Activated CD4-positive, CD25-positive, alpha-beta regulatory T cell treated with anti-CD3 and anti-CD28 coated beads, Interleukin-2, amount 50 U/mL, for 16 hours (primary cell): ENCODE measurements around the gene OVAAL.

ENCODE experiments used
- DNase-seq: peaks from one replicate; pipeline ENCODE4 v3.0.0-alpha.2; 2020; ENCODE audit warnings: low read depth, low spot score

The OVAAL gene

GRCh38 chr1:180571060-180571831 lies 12.5 kb downstream of the OVAAL start:
- no peak for DNase-seq

DNA sequence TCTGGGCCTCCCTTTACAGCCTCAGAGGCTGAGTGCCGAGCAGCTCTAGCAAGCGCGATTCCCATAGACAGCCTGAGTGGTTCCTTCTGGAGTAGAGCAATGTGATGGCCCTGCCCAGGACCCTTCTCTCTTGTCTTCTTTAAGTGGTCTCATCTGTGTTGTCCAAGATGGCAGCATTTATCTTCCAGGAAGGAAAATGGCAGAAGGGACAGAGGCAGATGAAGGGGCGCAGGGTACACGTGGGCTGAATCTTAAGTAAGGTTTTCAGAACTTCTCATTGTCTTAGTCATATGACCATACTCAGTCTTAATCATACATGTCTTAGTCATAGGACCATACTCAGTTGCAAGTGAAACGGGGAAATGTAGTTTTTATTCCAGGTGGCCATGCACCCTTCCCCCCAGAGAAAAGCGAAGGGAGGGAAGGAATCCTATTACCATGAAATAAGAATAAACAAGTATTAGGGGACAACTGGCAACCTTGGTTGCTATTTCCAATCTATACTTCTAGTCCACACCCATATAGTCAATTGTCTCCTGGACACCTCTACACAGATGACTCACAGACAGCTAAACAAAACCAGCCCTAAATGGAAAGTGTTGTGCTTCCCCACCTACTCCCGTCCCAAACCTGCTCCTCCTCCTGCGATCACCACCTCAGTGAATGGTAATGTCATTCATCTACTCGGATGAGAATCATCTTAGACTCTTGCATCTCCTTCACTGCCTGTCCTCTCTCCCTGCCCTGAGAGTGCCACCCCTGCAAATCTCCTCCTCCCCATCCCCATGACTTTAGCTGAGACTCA lies 13.3 kb downstream of the OVAAL start:
- no peak for DNase-seq

DNA sequence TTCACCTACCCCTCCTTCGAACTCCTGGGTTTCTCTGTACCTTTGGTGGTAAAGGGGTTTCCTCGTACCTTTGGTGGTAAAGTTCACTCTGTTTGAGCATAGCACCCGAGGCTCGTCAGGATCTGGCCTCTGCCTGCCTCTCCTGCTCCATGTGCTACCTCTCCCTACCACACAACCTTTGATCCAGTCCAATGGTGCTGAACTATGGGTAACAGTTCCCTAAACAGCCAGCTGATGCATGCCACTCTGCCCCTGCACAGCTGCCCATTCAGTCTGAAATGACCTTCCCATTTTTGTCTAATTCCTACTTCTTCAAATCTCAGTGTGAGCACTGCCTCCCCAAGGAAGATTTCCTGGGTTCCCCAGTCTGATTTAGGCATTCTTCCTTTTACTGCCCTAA lies 14.0 kb downstream of the OVAAL start:
- DNase-seq = no peak

- no peak for DNase-seq
Observed at GRCh38 chr1:180574031-180574713, 15.4 kb downstream of the OVAAL start.

GRCh38 chr1:180577361-180577760 lies 18.6 kb downstream of the OVAAL start:
- no peak for DNase-seq

GRCh38 chr1:180579961-180580611 lies 21.3 kb downstream of the OVAAL start:
- no peak for DNase-seq

- DNase-seq = no peak
Observed at GRCh38 chr1:180581635-180582039, 22.9 kb downstream of the OVAAL start.

DNA sequence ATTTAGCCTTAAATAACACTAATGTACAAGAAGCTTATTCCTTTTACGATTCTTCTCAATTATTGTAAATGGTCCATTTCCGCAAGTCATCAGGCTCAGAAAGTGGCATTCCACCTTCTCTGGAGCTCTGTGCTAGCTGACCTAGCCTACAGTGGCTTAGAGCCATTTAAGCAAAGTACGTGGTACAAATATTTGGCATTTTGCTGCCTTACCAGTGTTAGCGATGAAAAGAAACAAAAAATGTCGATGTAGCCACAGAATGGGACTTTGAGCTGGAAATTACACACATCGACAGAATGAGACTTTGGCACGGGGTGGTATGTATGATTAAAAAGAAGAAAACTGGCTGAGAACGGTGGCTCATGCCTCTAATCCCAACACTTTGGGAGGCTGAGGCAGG lies 26.1 kb downstream of the OVAAL start:
- no peak for DNase-seq

- DNase-seq = no peak
Observed at GRCh38 chr1:180585994-180586359, 27.2 kb downstream of the OVAAL start.

DNA sequence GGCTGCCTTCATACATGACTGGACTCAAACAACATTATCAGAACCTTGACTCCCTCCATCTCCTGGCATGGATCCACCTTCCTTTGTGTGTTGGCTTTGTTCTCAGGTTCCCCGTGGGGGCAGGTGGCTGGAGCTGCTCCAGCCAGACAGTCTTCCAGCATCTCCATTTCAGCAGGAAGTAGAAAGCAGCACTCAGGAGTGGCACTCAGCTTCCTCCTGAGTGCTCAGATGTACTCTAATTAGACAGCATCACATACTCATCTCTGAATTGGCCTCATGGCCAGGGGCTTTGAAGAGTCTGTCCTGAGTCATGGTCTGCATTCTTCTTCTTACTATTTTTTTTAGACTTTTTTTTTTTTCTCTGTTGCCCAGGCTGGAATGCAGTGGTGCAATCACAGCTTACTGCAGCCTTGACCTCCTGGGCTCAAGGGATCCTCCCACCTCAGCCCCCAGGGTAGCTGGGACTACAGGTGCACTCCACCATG lies 27.9 kb downstream of the OVAAL start:
- DNase-seq = no peak

DNA sequence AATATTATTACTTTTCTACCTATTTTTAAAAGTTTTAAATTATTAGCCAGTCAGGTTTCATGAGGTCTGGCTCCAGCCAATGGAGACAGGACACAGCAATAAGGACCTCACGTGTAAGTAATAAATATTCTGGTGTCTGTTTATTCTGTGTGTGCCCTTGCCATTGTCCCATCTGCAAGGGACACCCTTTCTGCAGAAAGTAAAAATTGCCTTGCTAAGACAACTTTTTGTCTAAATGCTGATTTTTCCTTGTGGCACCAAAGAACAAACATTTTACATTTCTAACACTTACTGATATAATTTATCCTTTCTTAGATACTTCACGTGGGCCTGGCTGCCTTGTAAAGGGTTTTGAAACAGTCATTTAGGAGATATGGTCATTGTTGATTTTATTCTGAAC lies 29.4 kb downstream of the OVAAL start:
- no peak for DNase-seq

GRCh38 chr1:180590889-180591288 lies 32.1 kb downstream of the OVAAL start:
- DNase-seq = no peak

DNA sequence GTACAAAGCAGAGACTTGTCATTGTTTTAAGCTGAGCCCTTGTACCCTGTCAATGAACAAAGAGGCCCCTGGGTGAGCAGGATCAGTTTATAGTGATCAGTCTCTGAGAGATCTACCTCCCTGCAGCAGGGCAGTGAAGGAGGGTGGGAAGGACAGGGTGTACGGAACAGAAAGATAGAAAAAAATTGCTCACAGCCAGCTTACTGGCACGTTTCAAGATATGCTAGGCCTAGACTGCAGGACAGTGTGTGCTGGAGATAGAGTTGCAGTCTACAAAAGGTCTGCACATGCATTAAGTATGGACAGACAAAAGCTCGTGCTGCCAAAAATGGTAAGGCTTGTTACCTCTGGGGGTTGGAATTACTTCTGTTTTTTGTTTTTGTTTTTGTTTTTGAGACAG lies 34.6 kb downstream of the OVAAL start:
- DNase-seq = no peak

DNA sequence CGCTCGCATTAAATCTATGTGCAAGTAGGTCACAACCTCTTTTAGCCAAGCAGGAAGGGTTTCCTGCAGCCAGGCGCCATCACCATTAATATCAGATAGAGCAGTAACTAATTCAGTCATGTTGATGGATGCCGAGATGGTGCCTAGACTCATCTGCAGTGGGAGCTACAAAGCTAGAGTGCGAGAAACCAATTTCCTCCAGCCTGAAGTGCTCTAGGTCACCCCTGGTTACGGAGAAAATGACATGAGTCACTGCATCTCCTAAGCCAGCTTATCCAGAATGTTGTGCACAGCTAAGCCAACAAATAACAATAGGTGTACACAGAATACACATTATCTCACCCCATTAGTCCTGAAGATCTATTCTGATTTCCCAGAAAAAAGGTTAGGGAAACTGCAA lies 36.0 kb downstream of the OVAAL start:
- no peak for DNase-seq

DNA sequence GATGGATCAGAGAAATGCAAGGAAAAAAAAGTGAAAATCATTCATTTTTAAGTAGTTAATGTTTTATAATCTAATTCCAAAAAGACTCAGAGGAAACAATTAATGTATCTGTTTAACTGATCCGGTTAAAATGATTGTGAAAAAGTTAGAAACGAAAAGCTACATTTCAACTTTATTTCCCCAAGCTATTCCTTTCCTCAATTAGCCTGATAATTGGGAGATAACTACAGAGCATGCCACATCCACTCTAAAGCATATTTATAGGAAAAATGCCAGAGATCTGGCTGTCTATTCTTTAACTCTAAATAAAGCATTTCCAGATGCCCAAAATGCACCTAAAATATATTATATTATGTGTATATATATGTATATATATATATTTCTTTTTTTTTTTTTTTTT lies 37.2 kb downstream of the OVAAL start:
- no peak for DNase-seq

DNA sequence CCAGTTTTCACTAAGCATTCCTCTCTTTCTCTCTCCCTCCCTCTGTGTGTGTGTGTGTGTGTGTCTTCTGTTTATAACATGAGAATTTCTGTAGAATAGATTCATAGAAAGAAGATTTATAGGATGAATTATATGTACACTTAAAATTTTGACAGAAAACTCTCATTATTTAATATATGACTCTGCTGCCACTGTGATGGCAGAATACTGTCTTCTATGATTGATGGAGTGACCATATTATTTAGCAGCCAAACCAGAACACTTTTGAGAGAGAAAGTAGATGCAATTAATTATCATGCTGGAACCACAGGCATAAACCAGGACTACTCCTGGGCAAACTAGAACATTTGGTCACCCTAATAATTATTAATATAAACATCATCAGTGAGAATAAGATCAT lies 38.8 kb downstream of the OVAAL start:
- DNase-seq = no peak

DNA sequence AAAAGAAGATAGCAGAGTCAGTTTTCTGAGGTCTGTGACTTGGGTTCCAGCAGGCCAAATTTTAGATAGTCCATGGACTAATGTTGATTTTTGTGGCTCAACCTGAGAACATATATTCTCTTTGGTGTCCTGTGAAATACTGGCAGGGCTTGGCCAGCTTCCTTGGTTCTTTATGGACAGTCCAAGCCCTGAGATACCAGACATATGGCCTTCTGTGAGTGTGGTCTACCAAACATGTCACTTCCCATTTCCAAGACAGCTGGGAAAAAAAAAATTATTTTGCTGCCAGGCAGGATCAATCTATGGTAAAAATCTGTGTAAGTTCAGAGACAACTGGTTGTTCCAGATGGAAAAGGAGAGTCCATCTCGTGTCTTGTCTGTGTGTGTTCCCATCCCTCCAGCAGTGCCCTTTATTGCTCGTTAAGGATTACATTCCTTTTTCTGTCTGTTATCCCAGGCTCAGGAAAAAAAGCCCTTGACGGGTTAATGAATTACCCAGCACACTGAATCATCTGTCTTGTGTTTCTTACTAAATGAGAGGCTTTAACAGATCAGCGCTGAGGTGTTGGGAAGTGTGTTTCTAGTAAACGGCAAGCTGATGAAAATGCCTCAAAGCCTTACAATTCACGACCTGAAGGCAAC lies 39.7 kb downstream of the OVAAL start:
- DNase-seq = no peak

DNA sequence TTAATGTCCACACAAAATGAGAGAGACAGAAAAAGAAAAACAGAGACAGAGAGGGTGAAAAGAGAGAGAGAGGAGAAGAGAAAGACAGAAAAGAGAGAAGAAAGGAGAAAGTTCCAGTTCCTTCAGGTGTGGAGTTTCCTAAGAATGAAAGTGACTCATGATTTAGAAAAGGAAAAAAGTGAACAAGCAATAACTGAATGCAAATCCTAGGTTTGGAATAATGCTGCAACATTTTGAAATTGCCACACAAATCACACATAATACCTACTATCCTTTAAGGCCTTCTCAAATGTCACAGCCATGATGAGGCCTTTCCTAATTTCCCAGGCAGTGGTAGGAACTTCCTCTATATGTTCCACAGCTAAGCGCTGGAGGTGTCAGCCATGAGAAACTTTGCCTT lies 41.6 kb downstream of the OVAAL start:
- DNase-seq = no peak

- DNase-seq = no peak
Observed at GRCh38 chr1:180601512-180601911, 42.7 kb downstream of the OVAAL start.

- DNase-seq = no peak
Observed at GRCh38 chr1:180603223-180603849, 44.6 kb downstream of the OVAAL start.

- DNase-seq = no peak
Observed at GRCh38 chr1:180603850-180604226, 45.1 kb downstream of the OVAAL start.
